NT2/D1 (cell line): ENCODE results near the gene FBXL13.

ENCODE experiments used
- DNase-seq: peaks from one replicate; pipeline ENCODE4 v3.0.0-alpha.2; 2011; ENCODE audit warnings: low read depth, low spot score
- H3K27me3 ChIP-seq: 2 replicates; pipeline ENCODE4 v1.6.0; 2011; ENCODE audit warnings: mild to moderate bottlenecking; ENCODE audit not compliant: insufficient read length, insufficient read depth
- H3K36me3 ChIP-seq: 2 replicates; pipeline ENCODE4 v1.6.1; 2011; ENCODE audit warnings: mild to moderate bottlenecking, low read length, mixed read lengths; ENCODE audit not compliant: insufficient read depth, insufficient read length
- H3K4me1 ChIP-seq: 2 replicates; pipeline ENCODE4 v1.5.1; 2011; ENCODE audit not compliant: insufficient read depth, insufficient read length
- H3K4me3 ChIP-seq: 2 replicates; pipeline ENCODE4 v1.5.1; 2011; ENCODE audit warnings: low read depth; ENCODE audit not compliant: insufficient read length
- H3K9ac ChIP-seq: 2 replicates; pipeline ENCODE4 v1.6.0; 2011; ENCODE audit warnings: low read depth; ENCODE audit not compliant: insufficient read length
- H3K9me3 ChIP-seq: 2 replicates; pipeline ENCODE4 v1.5.1; 2011; ENCODE audit warnings: mild to moderate bottlenecking, low read length; ENCODE audit not compliant: insufficient read depth
- SUZ12 ChIP-seq: IDR thresholded peaks from 2 replicates; pipeline ENCODE4 v1.6.1; 2011; ENCODE audit not compliant: insufficient read length, insufficient read depth; ENCODE audit errors: extremely low read depth
- YY1 ChIP-seq: IDR thresholded peaks from 2 replicates; pipeline ENCODE4 v1.6.1; 2011; ENCODE audit not compliant: insufficient read length, insufficient read depth
- ZNF274 ChIP-seq: IDR thresholded peaks from 2 replicates; pipeline ENCODE4 v1.6.1; 2011; ENCODE audit warnings: mild to moderate bottlenecking, low read depth, low read length

FBXL13 gene

DNA sequence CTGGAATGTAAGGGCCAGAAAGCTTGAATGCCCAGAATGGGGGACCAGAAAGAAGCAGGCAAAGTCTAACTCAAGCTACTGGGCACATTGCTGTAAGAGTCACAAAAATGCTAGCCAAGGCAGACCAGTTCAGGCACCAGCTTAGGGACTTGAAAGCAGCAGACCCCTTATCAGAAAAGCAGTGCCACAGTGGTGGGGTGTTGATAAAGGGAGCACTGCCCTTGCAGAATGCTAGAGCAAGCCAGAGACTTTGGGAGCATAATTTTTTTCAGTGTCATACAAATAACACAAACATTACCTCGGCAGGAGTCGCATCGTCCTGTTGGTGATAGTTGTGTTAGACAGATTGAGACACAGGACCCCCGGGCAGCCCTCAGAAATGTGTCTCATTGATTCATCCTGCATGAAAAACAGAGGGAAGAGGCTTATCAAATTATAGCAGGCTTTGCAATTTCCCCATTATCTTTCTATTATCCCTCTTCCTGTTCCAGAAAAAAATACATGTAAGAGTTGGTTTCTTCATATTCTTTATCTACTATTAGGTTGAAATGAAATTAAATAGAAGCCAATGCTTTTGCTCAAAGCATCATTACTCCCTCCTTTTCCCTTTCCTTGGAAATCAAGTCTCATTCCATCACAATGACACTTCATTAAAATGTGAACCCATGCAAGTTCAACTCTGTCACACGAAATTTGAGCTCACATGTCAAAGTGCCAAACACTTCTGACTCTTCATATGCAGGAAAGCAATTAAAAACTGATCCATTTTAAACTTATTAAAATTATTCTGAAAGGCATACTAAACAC is 148.4 kb downstream of the FBXL13 start:
- Histone ChIP-seq H3K27me3 (no peaks in the 10 kb centered on the region), H3K9me3 (no peaks in the 10 kb centered on the region), H3K9ac (no peak overlapping the region), H3K4me3 (no peak overlapping the region), H3K4me1 (no peaks in the 10 kb centered on the region), H3K36me3 (no peaks in the 10 kb centered on the region)
- DNase-seq = no peak
- TF ChIP-seq YY1 = no peak
- no peak for TF ChIP-seq SUZ12
- no peak for TF ChIP-seq ZNF274

DNA sequence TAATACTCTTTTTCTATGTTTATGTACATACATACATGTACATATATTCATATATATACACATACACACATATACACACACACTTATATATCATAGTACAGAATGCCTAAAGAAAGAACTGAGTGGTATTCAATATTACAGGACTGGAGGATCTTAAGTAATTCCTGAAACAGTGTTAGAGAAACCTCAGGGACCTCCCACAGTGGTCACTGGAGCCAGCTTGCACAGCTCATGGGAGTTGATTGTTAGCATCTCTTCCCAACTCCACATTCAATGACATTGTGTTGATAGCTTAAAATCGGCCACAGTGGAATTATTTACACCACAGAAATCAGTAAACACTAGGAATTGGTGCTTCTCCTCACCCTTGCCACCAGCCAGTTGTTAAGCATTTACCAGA is 155.8 kb downstream of the FBXL13 start:
- no peak for DNase-seq
- no peak overlapping the region for H3K9ac ChIP-seq

DNA sequence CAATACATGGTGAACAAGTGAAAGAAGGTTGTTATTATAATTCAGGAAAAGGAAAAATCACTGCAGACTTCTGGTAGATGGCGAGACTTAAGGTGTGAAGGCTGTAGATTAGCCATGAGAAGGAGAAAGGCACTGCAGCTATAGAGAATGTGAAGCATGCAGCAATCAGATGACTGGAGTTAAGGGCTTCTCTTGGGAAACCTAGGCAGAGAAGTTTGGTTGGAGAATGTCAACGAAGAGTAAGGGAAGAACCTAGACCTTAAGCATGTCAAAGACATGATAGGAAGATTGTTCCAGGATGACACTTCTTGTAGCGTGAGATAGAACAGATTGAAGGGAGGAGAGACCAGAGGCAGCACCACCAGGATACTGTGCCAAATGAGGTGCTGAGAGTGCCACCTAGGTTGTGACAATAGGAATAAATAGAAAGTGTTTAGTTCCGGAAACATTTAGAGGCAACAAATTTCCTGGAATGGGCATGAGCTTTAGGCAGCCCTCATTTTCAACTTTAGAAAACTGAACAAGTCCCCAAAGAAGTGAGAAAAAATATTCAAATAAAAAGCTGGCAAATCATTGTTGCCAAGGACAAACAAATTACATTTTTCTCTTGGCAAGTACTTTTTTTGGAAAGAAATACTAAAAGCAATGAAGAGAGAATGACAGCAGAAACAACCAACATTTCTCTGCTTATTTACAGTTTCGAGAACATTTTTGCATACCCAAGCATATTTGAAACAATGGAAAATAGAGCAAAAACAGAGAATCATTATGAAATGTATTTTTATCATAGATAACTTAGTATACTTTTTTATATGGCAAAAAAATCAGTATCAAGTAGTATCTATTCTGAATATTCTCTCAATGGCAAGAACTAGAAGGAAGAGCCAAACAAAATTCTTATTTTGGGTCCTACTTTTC is 156.9 kb downstream of the FBXL13 start:
- H3K4me3 ChIP-seq = no peak overlapping the region
- no peaks in the 10 kb centered on the region for H3K4me1 ChIP-seq
- no peak for TF ChIP-seq YY1
- TF ChIP-seq ZNF274 = no peak
- no peak for TF ChIP-seq SUZ12
- DNase-seq = no peak
- H3K27me3 ChIP-seq = no peaks in the 10 kb centered on the region
- no peaks in the 10 kb centered on the region for H3K36me3 ChIP-seq
- H3K9ac ChIP-seq = no peak overlapping the region
- H3K9me3 ChIP-seq = no peaks in the 10 kb centered on the region

More for the DNA sequence above, 155.8 kb downstream of the FBXL13 start:
- Histone ChIP-seq H3K9me3 (no peaks in the 10 kb centered on the region), H3K4me3 (no peak overlapping the region), H3K36me3 (no peaks in the 10 kb centered on the region), H3K4me1 (no peaks in the 10 kb centered on the region), H3K27me3 (no peaks in the 10 kb centered on the region)
- TF ChIP-seq YY1 = no peak
- no peak for TF ChIP-seq ZNF274
- TF ChIP-seq SUZ12 = no peak

DNA sequence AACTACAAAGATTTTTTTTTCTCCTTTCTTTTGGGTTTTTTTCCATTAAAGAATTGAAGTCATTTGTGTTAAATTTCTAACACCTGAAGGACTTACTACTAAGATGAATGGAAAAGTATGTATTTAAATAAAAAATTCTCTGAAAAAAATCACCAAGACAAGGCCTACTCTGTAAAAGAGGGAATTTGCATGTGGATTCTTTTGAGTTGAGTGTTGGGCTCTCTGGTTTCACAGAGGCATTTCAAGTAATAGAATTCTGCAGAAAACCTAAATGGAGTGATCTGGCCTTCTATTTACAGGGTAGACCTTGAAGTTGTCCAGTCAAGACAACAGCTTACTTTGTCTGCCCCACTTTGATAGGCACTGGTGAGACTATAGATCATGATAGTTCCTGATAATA is 157.7 kb downstream of the FBXL13 start:
- Histone ChIP-seq H3K4me3 (no peak overlapping the region), H3K36me3 (no peaks in the 10 kb centered on the region), H3K4me1 (no peaks in the 10 kb centered on the region), H3K27me3 (no peaks in the 10 kb centered on the region), H3K9ac (no peak overlapping the region), H3K9me3 (no peaks in the 10 kb centered on the region)
- no peak for DNase-seq
- no peak for TF ChIP-seq SUZ12
- TF ChIP-seq YY1 = no peak
- no peak for TF ChIP-seq ZNF274

DNA sequence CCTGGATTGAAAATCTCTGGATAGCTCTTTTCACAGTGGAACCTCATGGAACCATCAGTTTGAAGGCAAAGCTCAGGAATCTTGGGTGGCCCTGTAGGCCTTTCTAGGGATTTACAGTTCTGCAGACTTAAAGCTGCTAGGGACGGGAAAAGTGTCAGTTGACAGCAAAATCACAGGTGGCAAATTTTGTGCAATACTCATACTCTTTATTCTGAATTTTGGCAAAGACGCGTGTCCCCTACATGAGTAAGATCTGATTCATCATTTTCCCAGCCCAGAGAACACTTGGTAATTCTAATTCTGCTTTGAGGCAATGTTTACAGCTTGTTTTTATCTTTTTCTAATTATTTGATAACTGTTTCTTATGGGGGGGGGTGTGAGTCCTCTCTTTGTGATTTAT is 158.2 kb downstream of the FBXL13 start:
- no peaks in the 10 kb centered on the region for H3K27me3 ChIP-seq
- no peak overlapping the region for H3K4me3 ChIP-seq
- H3K9ac ChIP-seq = no peak overlapping the region
- H3K4me1 ChIP-seq = no peaks in the 10 kb centered on the region
- no peak for DNase-seq
- no peaks in the 10 kb centered on the region for H3K36me3 ChIP-seq
- TF ChIP-seq SUZ12 (no peak), ZNF274 (no peak), YY1 (no peak)
- H3K9me3 ChIP-seq = no peaks in the 10 kb centered on the region

DNA sequence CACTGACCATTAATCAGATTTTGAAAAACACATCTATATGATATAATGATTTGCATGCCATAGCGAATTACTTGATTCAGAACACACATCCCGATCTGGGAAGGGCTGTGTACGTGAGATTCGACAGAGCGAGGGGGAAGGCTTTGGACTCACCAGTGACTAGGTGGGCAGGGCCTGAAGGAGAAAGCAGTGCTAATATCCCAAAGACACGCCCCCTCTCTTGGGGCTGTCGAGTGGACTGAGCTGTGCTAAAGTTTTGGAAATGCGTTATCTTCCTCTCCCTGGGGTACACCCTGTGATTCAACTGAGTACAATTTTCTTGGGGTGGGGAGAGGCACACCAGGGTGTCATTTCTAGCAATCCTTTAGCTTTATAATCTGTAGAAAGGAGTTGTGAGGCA is 160.0 kb downstream of the FBXL13 start:
- no peak for TF ChIP-seq SUZ12
- no peak for TF ChIP-seq YY1
- TF ChIP-seq ZNF274 = no peak
- Histone ChIP-seq H3K27me3 (no peaks in the 10 kb centered on the region), H3K36me3 (no peaks in the 10 kb centered on the region), H3K4me1 (no peaks in the 10 kb centered on the region), H3K9ac (no peak overlapping the region), H3K4me3 (no peak overlapping the region), H3K9me3 (no peaks in the 10 kb centered on the region)
- no peak for DNase-seq

DNA sequence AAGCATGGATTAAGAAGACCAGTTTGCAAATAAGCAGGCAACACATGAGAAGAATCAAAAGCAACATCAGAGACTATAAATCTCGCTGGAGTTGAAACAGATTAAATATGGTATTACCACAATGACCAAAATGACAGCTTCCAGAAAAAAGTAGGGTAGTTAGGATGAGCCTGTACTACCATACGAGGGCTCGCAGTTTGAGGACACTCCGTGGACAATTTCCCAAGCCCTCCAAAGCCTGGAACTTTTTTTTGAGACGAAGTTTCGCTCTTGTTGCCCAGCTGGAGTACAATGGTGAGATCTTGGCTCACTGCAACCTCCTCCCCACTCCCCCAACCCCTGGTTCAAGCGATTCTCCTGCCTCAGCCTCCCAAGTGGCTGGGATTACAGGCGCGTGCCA is 160.8 kb downstream of the FBXL13 start:
- H3K4me1 ChIP-seq = no peaks in the 10 kb centered on the region
- no peak overlapping the region for H3K4me3 ChIP-seq
- no peaks in the 10 kb centered on the region for H3K36me3 ChIP-seq
- H3K9ac ChIP-seq = no peak overlapping the region
- no peaks in the 10 kb centered on the region for H3K27me3 ChIP-seq
- no peak for DNase-seq
- TF ChIP-seq SUZ12 (no peak), YY1 (no peak), ZNF274 (no peak)
- H3K9me3 ChIP-seq = no peaks in the 10 kb centered on the region
